Measurements from ENCODE around the gene TBX10. TPM values are rescaled to one million over a fixed set of nuclear protein-coding genes. Genes with fewer than 3 reads are reported as not detected.

The TBX10 gene
- total RNA-seq, 4 donors from 2014 or later, result not detected

DNA sequence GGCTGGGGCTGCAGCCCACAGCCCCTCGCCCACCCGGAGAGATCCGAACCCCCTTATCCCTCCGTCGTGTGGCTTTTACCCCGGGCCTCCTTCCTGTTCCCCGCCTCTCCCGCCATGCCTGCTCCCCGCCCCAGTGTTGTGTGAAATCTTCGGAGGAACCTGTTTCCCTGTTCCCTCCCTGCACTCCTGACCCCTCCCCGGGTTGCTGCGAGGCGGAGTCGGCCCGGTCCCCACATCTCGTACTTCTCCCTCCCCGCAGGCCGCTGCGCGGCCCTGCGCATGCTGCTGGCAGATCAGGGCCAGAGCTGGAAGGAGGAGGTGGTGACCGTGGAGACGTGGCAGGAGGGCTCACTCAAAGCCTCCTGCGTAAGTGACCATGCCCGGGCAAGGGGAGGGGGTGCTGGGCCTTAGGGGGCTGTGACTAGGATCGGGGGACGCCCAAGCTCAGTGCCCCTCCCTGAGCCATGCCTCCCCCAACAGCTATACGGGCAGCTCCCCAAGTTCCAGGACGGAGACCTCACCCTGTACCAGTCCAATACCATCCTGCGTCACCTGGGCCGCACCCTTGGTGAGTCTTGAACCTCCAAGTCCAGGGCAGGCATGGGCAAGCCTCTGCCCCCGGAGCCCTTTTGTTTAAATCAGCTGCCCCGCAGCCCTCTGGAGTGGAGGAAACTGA, 55.2 kb downstream of the TBX10 start:
- peak; percentile 58 for ATAC-seq (ENCODE audit: low FRiP score)
- no peak for DNase-seq (ENCODE audit: low spot score)
- TF ChIP-seq, protein P1, sequence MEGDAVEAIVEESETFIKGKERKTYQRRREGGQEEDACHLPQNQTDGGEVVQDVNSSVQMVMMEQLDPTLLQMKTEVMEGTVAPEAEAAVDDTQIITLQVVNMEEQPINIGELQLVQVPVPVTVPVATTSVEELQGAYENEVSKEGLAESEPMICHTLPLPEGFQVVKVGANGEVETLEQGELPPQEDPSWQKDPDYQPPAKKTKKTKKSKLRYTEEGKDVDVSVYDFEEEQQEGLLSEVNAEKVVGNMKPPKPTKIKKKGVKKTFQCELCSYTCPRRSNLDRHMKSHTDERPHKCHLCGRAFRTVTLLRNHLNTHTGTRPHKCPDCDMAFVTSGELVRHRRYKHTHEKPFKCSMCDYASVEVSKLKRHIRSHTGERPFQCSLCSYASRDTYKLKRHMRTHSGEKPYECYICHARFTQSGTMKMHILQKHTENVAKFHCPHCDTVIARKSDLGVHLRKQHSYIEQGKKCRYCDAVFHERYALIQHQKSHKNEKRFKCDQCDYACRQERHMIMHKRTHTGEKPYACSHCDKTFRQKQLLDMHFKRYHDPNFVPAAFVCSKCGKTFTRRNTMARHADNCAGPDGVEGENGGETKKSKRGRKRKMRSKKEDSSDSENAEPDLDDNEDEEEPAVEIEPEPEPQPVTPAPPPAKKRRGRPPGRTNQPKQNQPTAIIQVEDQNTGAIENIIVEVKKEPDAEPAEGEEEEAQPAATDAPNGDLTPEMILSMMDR (IDR thresholded peaks at IDR 0.05), result no peak

DNA sequence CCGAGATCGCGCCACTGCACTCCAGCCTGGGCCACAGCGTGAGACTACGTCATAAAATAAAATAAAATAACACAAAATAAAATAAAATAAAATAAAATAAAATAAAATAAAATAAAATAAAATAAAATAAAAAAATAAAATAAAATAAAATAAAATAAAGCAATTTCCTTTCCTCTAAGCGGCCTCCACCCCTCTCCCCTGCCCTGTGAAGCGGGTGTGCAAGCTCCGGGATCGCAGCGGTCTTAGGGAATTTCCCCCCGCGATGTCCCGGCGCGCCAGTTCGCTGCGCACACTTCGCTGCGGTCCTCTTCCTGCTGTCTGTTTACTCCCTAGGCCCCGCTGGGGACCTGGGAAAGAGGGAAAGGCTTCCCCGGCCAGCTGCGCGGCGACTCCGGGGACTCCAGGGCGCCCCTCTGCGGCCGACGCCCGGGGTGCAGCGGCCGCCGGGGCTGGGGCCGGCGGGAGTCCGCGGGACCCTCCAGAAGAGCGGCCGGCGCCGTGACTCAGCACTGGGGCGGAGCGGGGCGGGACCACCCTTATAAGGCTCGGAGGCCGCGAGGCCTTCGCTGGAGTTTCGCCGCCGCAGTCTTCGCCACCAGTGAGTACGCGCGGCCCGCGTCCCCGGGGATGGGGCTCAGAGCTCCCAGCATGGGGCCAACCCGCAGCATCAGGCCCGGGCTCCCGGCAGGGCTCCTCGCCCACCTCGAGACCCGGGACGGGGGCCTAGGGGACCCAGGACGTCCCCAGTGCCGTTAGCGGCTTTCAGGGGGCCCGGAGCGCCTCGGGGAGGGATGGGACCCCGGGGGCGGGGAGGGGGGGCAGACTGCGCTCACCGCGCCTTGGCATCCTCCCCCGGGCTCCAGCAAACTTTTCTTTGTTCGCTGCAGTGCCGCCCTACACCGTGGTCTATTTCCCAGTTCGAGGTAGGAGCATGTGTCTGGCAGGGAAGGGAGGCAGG, 56.0 kb downstream of the TBX10 start, which contains the start of gene GSTP1:
TSS of gene GSTP1 (plus strand) at position 566 of the 958 bp plus-strand sequence. CDS start at position 598, 32 bp downstream.
- DNase-seq (ENCODE audit: low spot score) (peak; percentile 76), ATAC-seq (ENCODE audit: low FRiP score) (peak; percentile 98)

DNA sequence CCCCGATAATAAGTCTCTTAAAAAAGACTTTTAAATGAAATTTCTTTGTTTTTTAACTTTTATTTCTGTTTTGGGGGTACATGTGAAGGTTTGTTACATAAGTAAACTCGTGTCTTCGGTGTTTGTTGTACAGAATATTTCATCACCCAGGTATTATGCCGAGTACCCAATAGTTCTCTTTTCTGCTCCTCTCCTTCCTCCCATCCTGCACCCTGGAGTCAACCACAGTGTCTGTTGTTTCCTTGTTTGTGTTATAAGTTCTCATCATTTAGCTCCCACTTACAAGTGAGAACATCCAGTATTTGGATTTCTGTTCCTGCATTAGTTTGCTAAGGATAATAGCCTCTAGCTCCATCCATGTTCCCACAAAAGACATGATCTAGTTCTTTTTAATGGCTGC, 57.6 kb downstream of the TBX10 start:
- TF ChIP-seq, protein P1 (IDR thresholded peaks at IDR 0.05), result no peak
- no peak for ATAC-seq (ENCODE audit: low FRiP score)
- DNase-seq (ENCODE audit: low spot score), result no peak

More for the DNA sequence above, 56.0 kb downstream of the TBX10 start, which contains the start of gene GSTP1:
- TF ChIP-seq, protein P1 (IDR thresholded peaks at IDR 0.05), result peak in 2 of 3 donors; percentile 28 to 77

DNA sequence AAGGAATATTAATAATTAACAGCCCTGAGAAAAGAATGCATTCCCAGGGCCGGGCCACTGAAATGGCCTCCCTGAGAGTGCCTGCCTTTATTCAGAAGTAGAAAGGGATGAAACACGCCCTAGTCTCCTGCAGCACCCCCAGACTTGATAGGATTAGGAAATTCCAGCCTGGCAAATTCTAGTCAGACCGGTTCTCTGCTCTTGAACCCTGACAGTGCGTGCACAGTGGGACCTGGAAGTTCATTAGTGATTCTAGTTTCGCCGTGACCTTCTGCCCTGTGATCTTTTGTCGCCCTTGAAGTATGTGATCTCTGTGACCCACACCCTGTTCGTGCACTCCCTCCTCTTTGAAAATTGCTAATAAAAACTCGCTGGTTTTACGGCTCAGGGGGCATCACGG, 58.1 kb downstream of the TBX10 start:
- ATAC-seq (ENCODE audit: low FRiP score) (no peak), DNase-seq (ENCODE audit: low spot score) (no peak)
- TF ChIP-seq, protein P1 (IDR thresholded peaks at IDR 0.05), result no peak

Small RNA genes lying within 50 kb of the gene (small RNA-seq; reads per million reads assigned to genes)
- gene AP003385.3, result not detected
- gene RPL37P2, result not detected

Other genes with a start within 250 kb of the TBX10 start
- gene RAD9A, start 247.8 kb downstream of the TBX10 start, total RNA-seq, result 10 to 100 TPM in 2 of 4 donors, 1 to 10 TPM in 2; 5.5 to 18.0 (median 10.4) TPM
- 100 to 1,000 TPM in 2 of 4 donors, 10 to 100 TPM in 2; 91.9 to 110 (median 97.6) TPM for gene PPP1CA, start 237.9 kb downstream of the TBX10 start, total RNA-seq
- 1 to 10 TPM; 1.6 to 7.1 (median 3.4) TPM for gene TBC1D10C, start 235.7 kb downstream of the TBX10 start, total RNA-seq
- gene CARNS1, start 224.1 kb downstream of the TBX10 start, total RNA-seq, result 10 to 100 TPM in 1 of 4 donors, 1 to 10 TPM in 2, under 1 TPM in 1; 0.47 to 42.6 (median 7.5) TPM
- 10 to 100 TPM; 27.4 to 45.0 (median 30.7) TPM for gene RPS6KB2, start 211.3 kb downstream of the TBX10 start, total RNA-seq
- 1 to 10 TPM; 5.5 to 6.7 (median 6.3) TPM for gene PTPRCAP, start 202.1 kb downstream of the TBX10 start, total RNA-seq
- gene CORO1B, start 196.3 kb downstream of the TBX10 start, total RNA-seq, result 10 to 100 TPM; 55.9 to 70.9 (median 63.9) TPM
- gene GPR152, start 187.0 kb downstream of the TBX10 start, total RNA-seq, result not detected
- gene CABP4, start 184.4 kb downstream of the TBX10 start, total RNA-seq, result 1 to 10 TPM in 3 of 4 donors, under 1 TPM in 1; 0.65 to 4.6 (median 3.0) TPM
- gene TMEM134, start 170.5 kb downstream of the TBX10 start, total RNA-seq, result 10 to 100 TPM; 33.6 to 56.6 (median 44.0) TPM
- 10 to 100 TPM; 51.2 to 67.5 (median 62.1) TPM for gene AIP, start 156.7 kb downstream of the TBX10 start, total RNA-seq
- gene PITPNM1, start 134.4 kb downstream of the TBX10 start, total RNA-seq, result 10 to 100 TPM; 15.0 to 58.2 (median 26.6) TPM
- gene CDK2AP2, start 131.6 kb downstream of the TBX10 start, total RNA-seq, result 10 to 100 TPM; 23.5 to 50.5 (median 34.7) TPM
- gene CABP2, start 116.3 kb downstream of the TBX10 start, total RNA-seq, result not detected
- gene GSTP1, start 56.0 kb downstream of the TBX10 start, total RNA-seq, result 100 to 1,000 TPM; 435 to 948 (median 670) TPM
- 100 to 1,000 TPM; 143 to 233 (median 165) TPM for gene NDUFV1, start 32.8 kb downstream of the TBX10 start, total RNA-seq
- 10 to 100 TPM in 2 of 4 donors, 1 to 10 TPM in 2; 5.5 to 15.4 (median 9.7) TPM for gene NUDT8, start 9.8 kb downstream of the TBX10 start, total RNA-seq
- not detected for gene ACY3, start 11.0 kb upstream of the TBX10 start, total RNA-seq
- gene ALDH3B2, start 34.9 kb upstream of the TBX10 start, total RNA-seq, result not detected

All from omental fat pad (tissue), 4 donors.